Measurements from ENCODE around the gene SPATA13.

- TF ChIP-seq POLR2A (IDR thresholded peaks at IDR 0.05) (no peak), CTCF (IDR thresholded peaks at IDR 0.05) (no peak)
Measured at GRCh38 chr13:24196593-24197197, 36.2 kb downstream of the SPATA13 start.

Data from adrenal gland (tissue), 5 donors.